K562 (cell line): ENCODE measurements around the gene MLH1. TPM values are rescaled to one million over a fixed set of nuclear protein-coding genes. Genes with fewer than 3 reads are reported as not detected.

Source experiments
- ARID2 ChIP-seq: fragments of 450-650 bp; IDR thresholded peaks from 2 replicates; pipeline ENCODE4 v1.6.1; 2017; ENCODE audit warnings: antibody characterized with exemption, mild to moderate bottlenecking
- CBX3 ChIP-seq, 2 experiments: IDR thresholded peaks; 1 replicate in 1 of 2; 2 replicates in 1 of 2; pipeline ENCODE4 v1.6.1; 2012; ENCODE audit warnings: inconsistent platforms in 2 of 2, low read length in 2 of 2, borderline replicate concordance in 1 of 2, control low read depth in 1 of 2
- E2F1 ChIP-seq: sonication (generic); formaldehyde crosslinking; IDR thresholded peaks from 2 replicates; pipeline ENCODE4 v1.8.1; 2023; ENCODE audit warnings: mild to moderate bottlenecking, missing genetic modification reagents, moderate library complexity
- FOXA1 ChIP-seq: fragments of 450-650 bp; IDR thresholded peaks from 2 replicates; pipeline ENCODE4 v1.6.1; 2016; ENCODE audit warnings: mild to moderate bottlenecking, borderline replicate concordance
- GATAD2B ChIP-seq: fragments of 450-650 bp; IDR thresholded peaks from 2 replicates; pipeline ENCODE4 v1.6.1; 2017; ENCODE audit warnings: mild to moderate bottlenecking, borderline replicate concordance
- HOXB6 ChIP-seq: fragments of 250-450 bp; sonication (Bioruptor Pico); IDR thresholded peaks from 2 replicates; pipeline ENCODE4 v1.5.1; 2022; ENCODE audit warnings: mild to moderate bottlenecking, borderline replicate concordance
- KDM4B ChIP-seq, 2 experiments: fragments of 450-650 bp in 1 of 2; sonication (generic) in 1 of 2; IDR thresholded peaks; 2 replicates each; pipeline ENCODE4 v1.6.1; 2016 to 2017; ENCODE audit warnings: borderline replicate concordance in 2 of 2, antibody characterized with exemption in 1 of 2, low read depth in 1 of 2, mild to moderate bottlenecking in 1 of 2
- KDM5B ChIP-seq: fragments of 200-600 bp; sonication (generic); IDR thresholded peaks from 2 replicates; pipeline ENCODE4 v1.6.1; 2012; ENCODE audit warnings: low read depth, mild to moderate bottlenecking, moderate library complexity, low read length, control low read depth, inconsistent platforms; ENCODE audit not compliant: insufficient replicate concordance
- MAFG ChIP-seq: fragments of 450-650 bp; conservative IDR thresholded peaks from 2 replicates; pipeline ENCODE4 v1.6.1; 2016; ENCODE audit warnings: missing genetic modification characterization, missing compliant biosample characterization
- MAX ChIP-seq: sonication (generic); formaldehyde crosslinking; IDR thresholded peaks from 2 replicates; pipeline ENCODE4 v1.9.0; 2022; ENCODE audit warnings: mild to moderate bottlenecking, missing genetic modification reagents
- MTA3 ChIP-seq: fragments of 450-650 bp; formaldehyde crosslinking; IDR thresholded peaks from 2 replicates; pipeline ENCODE4 v1.6.1; 2017; ENCODE audit warnings: mild to moderate bottlenecking, borderline replicate concordance
- NFRKB ChIP-seq: fragments of 450-650 bp; IDR thresholded peaks from 2 replicates; pipeline ENCODE4 v1.6.1; 2016; ENCODE audit warnings: low read depth
- RHOXF2B ChIP-seq: fragments of 250-450 bp; sonication (Bioruptor Pico); conservative IDR thresholded peaks from 2 replicates; pipeline ENCODE4 v1.5.1; 2021
- SFPQ ChIP-seq: fragments of 200-400 bp; formaldehyde crosslinking; IDR thresholded peaks from 2 replicates; pipeline ENCODE4 v1.6.1; 2017; ENCODE audit warnings: mild to moderate bottlenecking, low read depth, low read length, moderate library complexity
- SMARCB1 ChIP-seq: IDR thresholded peaks from 2 replicates; pipeline ENCODE4 v1.6.1; 2011; ENCODE audit warnings: improper control_type of control experiment, low read depth; ENCODE audit not compliant: insufficient read length
- ZNF212 ChIP-seq: fragments of 450-650 bp; formaldehyde crosslinking; IDR thresholded peaks from 2 replicates; pipeline ENCODE4 v1.4.0; 2020; ENCODE audit warnings: mild to moderate bottlenecking
- ZNF444 ChIP-seq: fragments of 250-450 bp; sonication (Bioruptor Pico); IDR thresholded peaks from 2 replicates; pipeline ENCODE4 v1.4.0; 2020; ENCODE audit warnings: mild to moderate bottlenecking, moderate library complexity
- ZNF77 ChIP-seq: fragments of 250-450 bp; sonication (Bioruptor Pico); IDR thresholded peaks from 2 replicates; pipeline ENCODE4 v1.5.0; 2020
- polyA plus RNA-seq, 8 experiments: library from polyadenylated mRNA; depleted of rRNA in 4 of 8; stranded (reverse) in 5 of 8; unstranded in 3 of 8; fragments of >200 nt; fragmentation: Nextera tagmentation in 2 of 8; fragmentation: Illumina TruSeq in 1 of 8; extraction: Ambion mirVana in 2 of 8; extraction: Trizol in 1 of 8; gene quantifications; 2 replicates each; pipeline versions ENCODE4 v1.2.1 to v1.2.3, GENCODE V29; 2011 to 2014; ENCODE audit warnings: inconsistent platforms in 1 of 8, missing spikeins in 1 of 8
- total RNA-seq, 7 experiments: library from RNA; depleted of rRNA in 6 of 7; stranded (reverse); fragments of >200 nt in 6 of 7; fragmentation: Illumina TruSeq in 2 of 7; extraction: Trizol in 2 of 7; gene quantifications; 2 replicates each; pipeline versions ENCODE4 v1.2.1 to v1.2.3, GENCODE V29; 2011 to 2021; ENCODE audit warnings: low replicate concordance in 1 of 7
- TF ChIP-seq, protein P1 (sequence below), 3 experiments: IDR thresholded peaks in 2 of 3; conservative IDR thresholded peaks in 1 of 3; 2 replicates each; pipeline ENCODE4 v1.5.1; 2011 to 2012; ENCODE audit warnings: low read length in 3 of 3, mild to moderate bottlenecking in 3 of 3, control low read depth in 2 of 3, improper control_type of control experiment in 1 of 3, inconsistent platforms in 1 of 3, low read depth in 1 of 3, mixed read lengths in 1 of 3, moderate library complexity in 1 of 3; ENCODE audit not compliant: insufficient read depth in 2 of 3
- TF ChIP-seq, protein P2 (sequence below): IDR thresholded peaks from 2 replicates; pipeline ENCODE4 v1.6.1; 2011; ENCODE audit not compliant: insufficient read length; ENCODE audit errors: extremely low read depth

The MLH1 gene
- total and polyA plus RNA-seq, 9 of the 15 experiments (the other 6 are each of a cell fraction or from before 2014, with no cell fraction given), result 76.4 to 155 (median 117) TPM

DNA sequence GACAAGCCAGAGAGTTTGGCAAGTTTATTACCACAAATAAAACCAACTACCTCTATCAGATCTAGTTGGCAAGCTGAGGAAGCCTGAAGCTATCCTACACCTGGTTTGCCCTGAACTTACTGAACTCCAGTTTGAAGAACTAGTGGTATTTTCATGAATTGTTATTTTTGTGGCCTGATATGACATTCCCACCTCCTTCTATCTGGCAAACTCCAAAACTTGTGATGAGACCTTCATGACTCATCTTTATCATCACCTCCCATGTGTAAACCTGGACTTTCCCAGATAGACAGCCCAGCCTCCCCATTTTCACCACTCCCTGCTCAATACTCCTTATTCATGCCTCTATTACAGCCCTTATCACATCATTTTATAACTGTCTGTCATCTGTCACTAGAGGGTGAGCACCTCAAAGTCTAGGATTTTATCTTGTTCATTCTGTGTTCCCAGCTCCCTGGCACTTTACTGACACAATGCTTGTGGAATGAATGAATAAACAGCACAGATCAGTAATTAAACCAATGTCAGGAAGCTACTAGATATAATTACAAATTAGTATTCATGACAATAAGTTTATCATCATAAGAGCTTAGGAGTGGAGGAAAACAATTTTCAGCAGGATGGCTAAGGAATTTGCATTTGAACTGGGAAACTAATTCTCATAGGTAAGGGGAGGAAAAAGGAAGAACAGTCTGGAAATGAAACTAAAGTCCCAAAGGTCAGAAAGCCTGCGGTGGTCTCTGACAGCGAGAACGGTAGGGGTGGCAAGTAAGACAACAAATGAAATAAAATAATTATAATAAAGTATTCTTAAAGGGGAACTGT lies 35.2 kb upstream of the MLH1 start (continued):
- TF ChIP-seq E2F1 (CRISPR knock-in tag), result no peak; the same call in 1 of the 2 replicates
- TF ChIP-seq RHOXF2B, result no peak
- peak; percentile 70 for TF ChIP-seq NFRKB
- TF ChIP-seq KDM4B (IDR thresholded peaks at IDR 0.05; ENCODE audit: borderline replicate concordance in 2 of 2, low read depth in 1 of 2), result no peak
- TF ChIP-seq CBX3 (IDR thresholded peaks at IDR 0.05; ENCODE audit: borderline replicate concordance in 1 of 2, low read length in 2 of 2), result no peak; a peak in 1 of 3 replicates
- TF ChIP-seq MTA3, result peak; percentile 93
- TF ChIP-seq SFPQ, result no peak
- TF ChIP-seq ZNF212 (CRISPR knock-in tag), result peak; percentile 49; the same call in 1 of the 2 replicates
- TF ChIP-seq, protein P1, sequence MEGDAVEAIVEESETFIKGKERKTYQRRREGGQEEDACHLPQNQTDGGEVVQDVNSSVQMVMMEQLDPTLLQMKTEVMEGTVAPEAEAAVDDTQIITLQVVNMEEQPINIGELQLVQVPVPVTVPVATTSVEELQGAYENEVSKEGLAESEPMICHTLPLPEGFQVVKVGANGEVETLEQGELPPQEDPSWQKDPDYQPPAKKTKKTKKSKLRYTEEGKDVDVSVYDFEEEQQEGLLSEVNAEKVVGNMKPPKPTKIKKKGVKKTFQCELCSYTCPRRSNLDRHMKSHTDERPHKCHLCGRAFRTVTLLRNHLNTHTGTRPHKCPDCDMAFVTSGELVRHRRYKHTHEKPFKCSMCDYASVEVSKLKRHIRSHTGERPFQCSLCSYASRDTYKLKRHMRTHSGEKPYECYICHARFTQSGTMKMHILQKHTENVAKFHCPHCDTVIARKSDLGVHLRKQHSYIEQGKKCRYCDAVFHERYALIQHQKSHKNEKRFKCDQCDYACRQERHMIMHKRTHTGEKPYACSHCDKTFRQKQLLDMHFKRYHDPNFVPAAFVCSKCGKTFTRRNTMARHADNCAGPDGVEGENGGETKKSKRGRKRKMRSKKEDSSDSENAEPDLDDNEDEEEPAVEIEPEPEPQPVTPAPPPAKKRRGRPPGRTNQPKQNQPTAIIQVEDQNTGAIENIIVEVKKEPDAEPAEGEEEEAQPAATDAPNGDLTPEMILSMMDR (IDR thresholded peaks at IDR 0.05 in 2 of 3, conservative IDR thresholded peaks at IDR 0.05 in 1 of 3; ENCODE audit: insufficient read depth in 2 of 3, low read depth in 1 of 3, low read length in 3 of 3), result peak in 1 of 3 experiments; percentile 29; a peak in 2 of 6 replicates
- TF ChIP-seq ARID2, result no peak
- no peak for TF ChIP-seq HOXB6 (CRISPR knock-in tag)
- TF ChIP-seq GATAD2B, result peak; percentile 95
- TF ChIP-seq SMARCB1, result peak; percentile 97
- TF ChIP-seq ZNF444 (CRISPR knock-in tag), result peak; percentile 40; the same call in 1 of the 2 replicates
- TF ChIP-seq, protein P2, sequence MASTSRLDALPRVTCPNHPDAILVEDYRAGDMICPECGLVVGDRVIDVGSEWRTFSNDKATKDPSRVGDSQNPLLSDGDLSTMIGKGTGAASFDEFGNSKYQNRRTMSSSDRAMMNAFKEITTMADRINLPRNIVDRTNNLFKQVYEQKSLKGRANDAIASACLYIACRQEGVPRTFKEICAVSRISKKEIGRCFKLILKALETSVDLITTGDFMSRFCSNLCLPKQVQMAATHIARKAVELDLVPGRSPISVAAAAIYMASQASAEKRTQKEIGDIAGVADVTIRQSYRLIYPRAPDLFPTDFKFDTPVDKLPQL, result no peak
- TF ChIP-seq ZNF77 (CRISPR knock-in tag), result no peak
- no peak for TF ChIP-seq KDM5B
- TF ChIP-seq FOXA1, result no peak
- TF ChIP-seq MAX (CRISPR knock-in tag), result no peak
- peak; percentile 90 for TF ChIP-seq MAFG (tag)
